Suprapubic skin (tissue), 4 donors: ENCODE results near the gene THAP3. TPM values are rescaled to one million over a fixed set of nuclear protein-coding genes. Genes with fewer than 3 reads are reported as not detected.

Source experiments
- DNase-seq, 2 donors: peaks; one replicate each; pipeline ENCODE4 v3.0.0-alpha.2; 2019; ENCODE audit warnings: low spot score in 2 of 2
- H3K27ac ChIP-seq: fragments of 200-600 bp; sonication (generic); one replicate; pipeline ENCODE4 v1.5.1; 2019
- H3K27me3 ChIP-seq: fragments of 200-600 bp; sonication (generic); one replicate; pipeline ENCODE4 v1.5.1; 2019
- H3K36me3 ChIP-seq: fragments of 200-600 bp; sonication (generic); one replicate; pipeline ENCODE4 v1.5.1; 2019
- H3K4me1 ChIP-seq: fragments of 200-600 bp; sonication (generic); one replicate; pipeline ENCODE4 v1.5.1; 2019
- H3K4me3 ChIP-seq: fragments of 200-600 bp; sonication (generic); one replicate; pipeline ENCODE4 v1.5.1; 2019; ENCODE audit warnings: mild to moderate bottlenecking
- H3K9me3 ChIP-seq: fragments of 200-600 bp; sonication (generic); one replicate; pipeline ENCODE4 v1.5.1; 2019
- EP300 ChIP-seq: sonication (generic); formaldehyde crosslinking; IDR thresholded peaks from one replicate; pipeline ENCODE4 v1.6.1; 2017; ENCODE audit warnings: antibody characterized with exemption
- POLR2A ChIP-seq, 2 donors: fragments of 450-650 bp; IDR thresholded peaks; one replicate each; pipeline ENCODE4 v1.6.1; 2017; ENCODE audit warnings: antibody characterized with exemption in 2 of 2, mild to moderate bottlenecking in 2 of 2, moderate library complexity in 2 of 2
- POLR2AphosphoS5 ChIP-seq, 3 donors: sonication (generic); formaldehyde crosslinking; IDR thresholded peaks; one replicate each; pipeline ENCODE4 v1.6.1; 2017; ENCODE audit warnings: antibody characterized with exemption in 3 of 3
- WGBS: methylation state at CpG from one replicate; pipeline ENCODE4 v1.1.5; 2018; 5-methylcytosine and 5-hydroxymethylcytosine counted together
- total RNA-seq, 4 donors: library from RNA; depleted of rRNA; stranded (reverse); fragments of >200 nt; gene quantifications; one replicate each; pipeline ENCODE4 v1.1.0, GENCODE V29; 2016
- TF ChIP-seq, protein P1 (sequence below), 2 donors: fragments of 200-600 bp in 1 of 2; fragments of 450-650 bp in 1 of 2; sonication (generic) in 1 of 2; IDR thresholded peaks; one replicate each; pipeline ENCODE4 v1.5.1; 2016 to 2019; ENCODE audit warnings: antibody characterized with exemption in 2 of 2, mild to moderate bottlenecking in 1 of 2, moderate library complexity in 1 of 2

The THAP3 gene
- total RNA-seq, 4 donors from 2014 or later, result 13.2 to 31.8 (median 24.8) TPM

DNA sequence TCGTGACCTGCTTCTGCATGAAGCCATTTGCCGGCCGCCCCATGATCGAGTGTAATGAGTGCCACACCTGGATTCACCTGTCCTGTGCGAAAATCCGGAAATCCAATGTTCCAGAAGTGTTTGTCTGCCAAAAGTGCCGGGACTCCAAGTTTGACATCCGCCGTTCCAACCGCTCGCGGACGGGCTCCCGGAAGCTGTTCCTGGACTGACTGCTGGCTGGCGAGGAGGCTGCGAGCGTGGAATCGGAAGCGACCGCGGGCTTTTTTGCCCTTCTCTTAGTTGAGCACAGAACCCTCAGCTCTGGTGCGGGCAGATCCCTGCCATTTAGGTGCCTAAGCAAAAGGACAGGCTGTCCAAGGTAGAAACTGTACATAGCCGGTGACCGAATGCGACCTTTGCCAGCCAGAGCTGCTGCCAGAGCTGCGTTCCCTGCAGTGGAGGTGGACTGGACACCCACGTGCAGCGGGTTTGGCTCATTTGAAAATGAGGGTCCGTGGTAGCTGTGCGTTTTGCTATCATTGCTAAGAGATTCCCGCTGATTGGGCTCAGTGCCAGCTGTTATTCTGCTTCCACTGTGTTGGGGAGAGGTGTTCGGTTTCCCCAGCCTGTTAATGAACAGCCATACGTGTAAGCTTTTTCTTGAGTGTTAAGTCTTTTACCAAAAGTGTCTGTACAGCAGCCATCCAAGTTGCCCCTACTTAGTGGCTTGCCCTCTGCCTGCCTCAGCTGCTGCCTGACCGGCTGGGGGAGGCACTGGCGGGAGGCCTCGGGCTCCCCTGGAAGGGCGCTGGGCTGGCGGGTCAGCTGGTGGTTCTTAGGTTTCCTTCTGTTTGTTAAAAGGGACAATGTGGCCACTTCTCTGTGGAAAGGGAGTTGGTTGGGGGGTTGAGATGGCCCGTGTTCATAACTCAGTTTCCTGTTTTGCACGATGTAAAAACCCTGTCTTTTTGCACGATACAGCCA, 3.0 kb upstream of the THAP3 start:
- Histone ChIP-seq H3K36me3 (peaks cover 43% of the 10 kb centered on the region), H3K4me1 (peaks cover 20% of the 10 kb centered on the region), H3K27ac (no peak overlapping the region), H3K9me3 (no peaks in the 10 kb centered on the region), H3K27me3 (no peaks in the 10 kb centered on the region), H3K4me3 (no peak overlapping the region)
- no peak for DNase-seq
- 88% methylated on average over 35 of the region's 41 CpGs for WGBS
- no peak for TF ChIP-seq EP300
- TF ChIP-seq, protein P1, sequence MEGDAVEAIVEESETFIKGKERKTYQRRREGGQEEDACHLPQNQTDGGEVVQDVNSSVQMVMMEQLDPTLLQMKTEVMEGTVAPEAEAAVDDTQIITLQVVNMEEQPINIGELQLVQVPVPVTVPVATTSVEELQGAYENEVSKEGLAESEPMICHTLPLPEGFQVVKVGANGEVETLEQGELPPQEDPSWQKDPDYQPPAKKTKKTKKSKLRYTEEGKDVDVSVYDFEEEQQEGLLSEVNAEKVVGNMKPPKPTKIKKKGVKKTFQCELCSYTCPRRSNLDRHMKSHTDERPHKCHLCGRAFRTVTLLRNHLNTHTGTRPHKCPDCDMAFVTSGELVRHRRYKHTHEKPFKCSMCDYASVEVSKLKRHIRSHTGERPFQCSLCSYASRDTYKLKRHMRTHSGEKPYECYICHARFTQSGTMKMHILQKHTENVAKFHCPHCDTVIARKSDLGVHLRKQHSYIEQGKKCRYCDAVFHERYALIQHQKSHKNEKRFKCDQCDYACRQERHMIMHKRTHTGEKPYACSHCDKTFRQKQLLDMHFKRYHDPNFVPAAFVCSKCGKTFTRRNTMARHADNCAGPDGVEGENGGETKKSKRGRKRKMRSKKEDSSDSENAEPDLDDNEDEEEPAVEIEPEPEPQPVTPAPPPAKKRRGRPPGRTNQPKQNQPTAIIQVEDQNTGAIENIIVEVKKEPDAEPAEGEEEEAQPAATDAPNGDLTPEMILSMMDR (IDR thresholded peaks at IDR 0.05), result no peak
- no peak for TF ChIP-seq POLR2A (IDR thresholded peaks at IDR 0.05)
- TF ChIP-seq POLR2AphosphoS5 (IDR thresholded peaks at IDR 0.05), result no peak

DNA sequence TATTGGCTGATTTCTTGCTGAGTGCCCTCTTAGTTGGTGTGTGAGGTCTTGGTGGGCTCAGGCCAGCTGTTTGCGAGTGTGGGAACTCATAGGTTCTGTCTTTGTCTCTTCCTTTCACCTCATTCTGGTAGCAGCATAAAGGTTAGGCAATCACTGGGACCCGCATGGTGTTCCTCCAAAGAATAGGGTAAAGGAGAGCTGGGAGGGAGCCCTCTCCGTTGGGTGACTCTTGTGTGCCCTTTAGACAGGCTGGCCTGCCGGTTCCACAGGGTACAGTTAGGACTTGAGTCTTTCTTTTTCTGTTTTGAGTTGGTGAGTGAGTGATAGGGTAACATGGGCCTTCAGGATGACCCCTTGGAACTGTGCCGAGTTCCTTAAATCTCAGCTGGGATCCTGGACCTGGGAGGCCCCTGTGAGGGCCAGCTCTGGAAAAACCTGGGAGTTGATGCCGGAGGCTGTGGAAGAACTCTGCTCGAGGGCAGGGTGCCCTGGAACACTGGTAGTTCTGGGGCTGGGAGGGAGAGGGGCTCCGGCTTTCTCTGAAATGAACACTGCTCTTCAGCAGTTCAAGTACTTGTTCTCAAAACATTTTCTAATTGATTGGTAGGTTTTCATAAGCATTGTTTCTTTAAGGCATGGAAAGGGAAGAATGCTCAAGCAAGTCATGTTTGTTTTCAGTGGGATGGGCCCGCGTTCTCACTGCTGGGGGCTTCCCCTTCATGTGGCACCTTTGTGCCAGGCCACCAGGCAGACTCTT, 2.1 kb upstream of the THAP3 start:
- H3K36me3 ChIP-seq, result peaks cover 46% of the 10 kb centered on the region

DNA sequence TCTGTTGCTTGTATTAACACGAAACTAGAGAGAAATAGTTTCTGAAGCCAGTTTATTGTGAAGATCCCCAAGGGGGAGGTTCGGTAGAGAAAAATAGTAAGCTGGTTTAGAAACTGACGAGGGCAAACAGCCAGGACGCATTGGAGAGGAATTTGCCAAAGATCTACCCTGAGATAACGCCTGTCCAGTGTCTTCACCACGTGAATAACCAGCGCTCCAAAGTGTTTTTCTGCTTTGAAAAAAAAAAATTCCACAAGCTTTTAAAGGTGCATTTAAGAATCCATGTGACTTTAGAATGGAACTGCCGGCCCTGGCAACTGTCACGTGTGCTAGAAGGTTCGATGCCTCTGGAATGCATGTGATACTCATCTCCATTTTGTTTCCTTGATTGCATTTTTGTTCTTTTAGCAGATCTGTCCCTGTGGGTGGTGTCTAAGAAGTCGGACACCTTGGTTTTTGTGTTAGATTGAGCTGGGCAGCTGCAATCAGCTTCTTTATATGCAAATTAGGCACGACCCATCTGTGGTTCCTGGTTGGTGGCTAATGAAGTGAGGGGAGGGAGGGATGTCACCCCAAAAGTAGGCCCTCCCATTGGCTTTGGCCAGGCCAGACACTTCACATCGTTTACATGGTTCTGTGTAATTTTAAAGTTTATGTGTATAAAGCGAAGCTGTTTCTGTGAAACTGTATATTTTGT, 1.3 kb upstream of the THAP3 start:
- TF ChIP-seq POLR2A (IDR thresholded peaks at IDR 0.05), result no peak
- no peak for TF ChIP-seq POLR2AphosphoS5 (IDR thresholded peaks at IDR 0.05)
- TF ChIP-seq, protein P1 (IDR thresholded peaks at IDR 0.05), result no peak
- no peak for TF ChIP-seq EP300
- Histone ChIP-seq H3K9me3 (no peaks in the 10 kb centered on the region), H3K4me3 (no peak overlapping the region), H3K4me1 (peaks cover 22% of the 10 kb centered on the region), H3K36me3 (peaks cover 50% of the 10 kb centered on the region), H3K27ac (no peak overlapping the region), H3K27me3 (no peaks in the 10 kb centered on the region)
- WGBS, result 60% methylated on average over 14 of the region's 14 CpGs
- no peak for DNase-seq

More for the DNA sequence above, 2.1 kb upstream of the THAP3 start:
- Histone ChIP-seq H3K27ac (no peak overlapping the region), H3K4me3 (no peak overlapping the region), H3K27me3 (no peaks in the 10 kb centered on the region), H3K9me3 (no peaks in the 10 kb centered on the region), H3K4me1 (peaks cover 22% of the 10 kb centered on the region)
- TF ChIP-seq EP300 (no peak), POLR2A (IDR thresholded peaks at IDR 0.05) (no peak), POLR2AphosphoS5 (IDR thresholded peaks at IDR 0.05) (no peak)
- TF ChIP-seq, protein P1 (IDR thresholded peaks at IDR 0.05), result no peak
- WGBS, result 78% methylated on average over 10 of the region's 10 CpGs
- no peak for DNase-seq

DNA sequence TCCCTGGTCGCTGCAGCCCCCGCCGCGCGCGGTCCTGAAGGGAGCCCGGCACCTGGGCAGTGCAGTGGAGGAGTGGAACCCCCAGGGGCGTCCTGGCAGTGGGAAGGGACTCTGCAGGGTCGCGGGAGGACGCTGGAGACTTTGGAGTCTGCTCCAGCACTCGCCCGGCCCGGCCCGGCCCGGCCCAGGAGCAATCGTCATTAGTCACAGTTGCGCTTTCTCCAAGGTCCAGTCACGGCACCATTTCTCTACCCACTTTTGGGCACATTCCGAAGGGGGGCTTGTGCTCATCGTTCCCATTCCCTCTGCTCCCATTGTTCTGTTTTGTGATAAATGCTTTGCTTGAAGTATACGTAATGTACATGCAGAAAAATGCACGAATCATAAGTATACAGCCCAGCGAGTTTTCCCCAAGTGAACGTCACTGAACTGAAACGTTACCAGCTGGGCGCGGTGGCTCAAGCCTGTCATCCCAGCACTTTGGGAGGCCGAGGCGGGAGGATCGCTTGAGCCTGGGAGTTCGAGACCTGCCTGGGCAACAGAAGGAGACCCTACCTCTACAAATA, 999 bp downstream of the THAP3 start:
- Histone ChIP-seq H3K4me1 (peaks cover 22% of the 10 kb centered on the region), H3K4me3 (peak overlapping the region; percentile 92), H3K36me3 (peaks cover 51% of the 10 kb centered on the region), H3K27me3 (no peaks in the 10 kb centered on the region), H3K9me3 (no peaks in the 10 kb centered on the region), H3K27ac (peak overlapping the region; percentile 90)
- no peak for TF ChIP-seq POLR2A (IDR thresholded peaks at IDR 0.05)
- TF ChIP-seq EP300, result no peak
- TF ChIP-seq, protein P1 (IDR thresholded peaks at IDR 0.05), result no peak
- no peak for TF ChIP-seq POLR2AphosphoS5 (IDR thresholded peaks at IDR 0.05)
- WGBS, result 3% methylated on average over 5 of the region's 32 CpGs
- no peak for DNase-seq
